GM18511 (cell line): Measurements from ENCODE around the gene DAAM1.
A peak's percentile ranks its signal among the peaks of the same experiment; 100 is the strongest.

ENCODE experiments used
- ATAC-seq: cut with Tn5 transposase; IDR thresholded peaks from one replicate; pipeline ENCODE4 v1.9.1; 2021; ENCODE audit warnings: mild to moderate bottlenecking, moderate library complexity; ENCODE audit not compliant: unreplicated experiment

DAAM1 gene

GRCh38 chr14:59253527-59253926 lies 65.1 kb downstream of the DAAM1 start:
- ATAC-seq: no peak

GRCh38 chr14:59254146-59254910 lies 65.9 kb downstream of the DAAM1 start:
- peak; percentile 21 for ATAC-seq

GRCh38 chr14:59254911-59255545 lies 66.6 kb downstream of the DAAM1 start:
- peak; percentile 88 for ATAC-seq

- ATAC-seq: no peak
Observed at GRCh38 chr14:59256331-59256730, 67.9 kb downstream of the DAAM1 start.

- ATAC-seq: no peak
Observed at GRCh38 chr14:59261334-59261733, 72.9 kb downstream of the DAAM1 start.

GRCh38 chr14:59262717-59263454 lies 74.4 kb downstream of the DAAM1 start:
- ATAC-seq: no peak

GRCh38 chr14:59265808-59266207 lies 77.3 kb downstream of the DAAM1 start:
- ATAC-seq: no peak

GRCh38 chr14:59267046-59267445 lies 78.6 kb downstream of the DAAM1 start:
- ATAC-seq: no peak

- ATAC-seq: no peak
Observed at GRCh38 chr14:59268011-59268410, 79.5 kb downstream of the DAAM1 start.

GRCh38 chr14:59268858-59269257 lies 80.4 kb downstream of the DAAM1 start:
- ATAC-seq: no peak

- no peak for ATAC-seq
Observed at GRCh38 chr14:59269466-59269865, 81.0 kb downstream of the DAAM1 start.

GRCh38 chr14:59271256-59271655 lies 82.8 kb downstream of the DAAM1 start:
- ATAC-seq: no peak

- ATAC-seq: no peak
Observed at GRCh38 chr14:59271734-59272133, 83.3 kb downstream of the DAAM1 start.

GRCh38 chr14:59272633-59273032 lies 84.2 kb downstream of the DAAM1 start:
- no peak for ATAC-seq

- ATAC-seq: no peak
Observed at GRCh38 chr14:59273737-59274136, 85.3 kb downstream of the DAAM1 start.

- peak; percentile 69 for ATAC-seq
Observed at GRCh38 chr14:59274991-59275391, 86.5 kb downstream of the DAAM1 start.

GRCh38 chr14:59275668-59276067 lies 87.2 kb downstream of the DAAM1 start:
- ATAC-seq: peak; percentile 87

- no peak for ATAC-seq
Observed at GRCh38 chr14:59276235-59276634, 87.8 kb downstream of the DAAM1 start.

GRCh38 chr14:59277659-59278058 lies 89.2 kb downstream of the DAAM1 start:
- ATAC-seq: no peak

GRCh38 chr14:59278111-59278510 lies 89.6 kb downstream of the DAAM1 start:
- no peak for ATAC-seq

GRCh38 chr14:59280961-59281360 lies 92.5 kb downstream of the DAAM1 start:
- ATAC-seq: no peak
